ENCODE data around the gene C2CD4B.
A peak's percentile ranks its signal among the peaks of the same experiment; 100 is the strongest.

C2CD4B gene

DNA sequence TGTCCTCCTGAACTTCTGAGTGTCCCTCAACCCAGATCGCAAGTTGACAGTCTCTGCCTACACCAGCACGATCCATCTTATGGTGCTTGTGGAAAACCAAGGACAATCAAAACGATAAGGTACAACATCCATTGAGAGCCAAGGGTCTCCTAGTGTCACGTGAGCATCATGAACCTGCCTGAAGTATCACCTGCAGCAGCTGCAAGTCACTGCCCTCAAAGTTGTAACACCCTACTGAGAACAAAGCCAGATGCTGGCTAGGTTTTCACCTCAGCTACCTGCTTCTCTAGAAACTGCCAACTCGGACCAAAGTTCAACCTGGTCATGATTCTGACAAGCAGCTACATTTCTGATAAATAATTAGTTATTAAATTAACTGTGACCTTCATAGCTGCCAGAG lies 17.5 kb downstream of the C2CD4B start:
- no peak for DNase-seq

- DNase-seq = no peak
These were observed 17.9 kb downstream of the C2CD4B start for GRCh38 chr15:62147149-62147548.

DNA sequence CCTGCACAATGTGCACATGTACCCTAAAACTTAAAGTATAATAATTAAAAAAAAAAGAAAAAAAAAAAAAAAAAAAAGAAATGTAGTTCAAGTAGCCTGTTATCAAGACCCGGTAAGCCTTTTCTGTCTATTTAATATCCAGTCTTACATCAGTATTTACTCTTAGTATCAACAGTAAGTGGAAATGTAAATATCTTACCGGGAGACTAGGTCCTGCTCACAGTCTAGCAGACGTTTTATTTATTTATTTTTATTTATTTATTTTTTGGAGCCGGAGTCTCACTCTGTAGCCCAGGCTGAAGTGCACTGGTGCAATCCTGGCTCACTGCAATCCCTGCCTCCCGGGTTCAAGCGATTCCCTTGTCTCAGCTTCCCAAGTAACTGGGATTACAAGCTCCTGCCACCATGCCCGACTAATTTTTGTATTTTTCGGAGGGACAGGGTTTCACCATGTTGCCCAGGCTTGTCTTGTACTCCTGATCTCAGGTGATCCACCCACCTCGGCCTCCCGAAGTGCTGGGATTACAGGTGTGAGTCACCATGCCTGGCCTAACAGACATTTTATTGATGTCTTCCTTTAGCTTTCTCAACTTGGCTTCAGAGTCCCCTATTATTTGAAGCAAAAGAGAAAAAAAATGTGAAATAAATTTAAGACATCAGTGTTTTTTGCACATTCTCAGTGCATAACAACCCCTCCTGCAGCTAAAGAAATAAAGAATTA lies 19.9 kb downstream of the C2CD4B start:
- no peak for DNase-seq

- no peak for DNase-seq
These were observed 22.3 kb downstream of the C2CD4B start for GRCh38 chr15:62142736-62143135.

DNA sequence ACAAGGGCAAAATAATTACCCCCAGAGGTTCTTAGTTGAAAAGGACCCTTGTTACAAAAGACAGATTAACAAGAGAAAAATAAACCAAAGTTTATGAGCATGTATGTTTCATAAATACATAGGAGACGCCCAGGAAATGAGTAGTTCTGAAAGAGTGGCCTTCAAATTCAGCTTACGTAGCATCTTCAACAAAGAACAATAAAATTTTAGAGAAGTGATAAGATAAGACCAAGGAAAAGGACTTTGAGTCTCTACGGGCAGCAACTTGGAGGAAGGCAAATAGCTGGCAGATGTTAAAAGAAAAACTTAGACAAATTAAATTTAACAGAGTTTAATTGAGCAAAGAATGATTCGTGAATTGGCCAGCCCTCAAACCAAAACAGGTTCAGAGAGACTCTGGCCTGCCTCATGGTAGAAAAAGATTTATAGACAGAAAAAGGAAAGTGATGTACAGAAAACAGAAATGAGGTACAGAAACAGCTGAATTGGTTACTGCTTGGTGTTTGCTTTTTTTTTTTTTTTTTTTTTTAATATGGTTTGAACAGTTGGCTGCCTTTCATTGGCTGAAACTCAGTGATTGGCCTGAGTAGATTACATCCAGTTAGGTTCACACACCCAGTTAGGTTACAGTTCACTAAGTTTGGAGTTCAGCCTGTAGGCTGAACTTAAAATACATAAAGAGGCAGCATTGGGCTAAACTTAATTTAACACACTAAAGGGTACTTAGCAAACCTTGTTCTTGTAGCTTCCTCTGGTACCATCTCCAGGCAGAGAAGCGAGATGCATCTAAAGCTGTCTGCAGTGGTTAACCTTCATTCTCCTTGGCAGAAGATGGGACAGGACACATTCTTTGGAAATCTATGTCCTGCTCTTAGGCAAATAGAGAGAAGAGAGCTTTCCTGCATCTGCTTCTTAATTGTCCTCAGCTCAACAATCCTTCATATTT lies 23.2 kb downstream of the C2CD4B start:
- no peak for DNase-seq

GRCh38 chr15:62141200-62141599 lies 23.9 kb downstream of the C2CD4B start:
- DNase-seq = no peak

GRCh38 chr15:62138124-62138523 lies 27.0 kb downstream of the C2CD4B start:
- DNase-seq = no peak

DNA sequence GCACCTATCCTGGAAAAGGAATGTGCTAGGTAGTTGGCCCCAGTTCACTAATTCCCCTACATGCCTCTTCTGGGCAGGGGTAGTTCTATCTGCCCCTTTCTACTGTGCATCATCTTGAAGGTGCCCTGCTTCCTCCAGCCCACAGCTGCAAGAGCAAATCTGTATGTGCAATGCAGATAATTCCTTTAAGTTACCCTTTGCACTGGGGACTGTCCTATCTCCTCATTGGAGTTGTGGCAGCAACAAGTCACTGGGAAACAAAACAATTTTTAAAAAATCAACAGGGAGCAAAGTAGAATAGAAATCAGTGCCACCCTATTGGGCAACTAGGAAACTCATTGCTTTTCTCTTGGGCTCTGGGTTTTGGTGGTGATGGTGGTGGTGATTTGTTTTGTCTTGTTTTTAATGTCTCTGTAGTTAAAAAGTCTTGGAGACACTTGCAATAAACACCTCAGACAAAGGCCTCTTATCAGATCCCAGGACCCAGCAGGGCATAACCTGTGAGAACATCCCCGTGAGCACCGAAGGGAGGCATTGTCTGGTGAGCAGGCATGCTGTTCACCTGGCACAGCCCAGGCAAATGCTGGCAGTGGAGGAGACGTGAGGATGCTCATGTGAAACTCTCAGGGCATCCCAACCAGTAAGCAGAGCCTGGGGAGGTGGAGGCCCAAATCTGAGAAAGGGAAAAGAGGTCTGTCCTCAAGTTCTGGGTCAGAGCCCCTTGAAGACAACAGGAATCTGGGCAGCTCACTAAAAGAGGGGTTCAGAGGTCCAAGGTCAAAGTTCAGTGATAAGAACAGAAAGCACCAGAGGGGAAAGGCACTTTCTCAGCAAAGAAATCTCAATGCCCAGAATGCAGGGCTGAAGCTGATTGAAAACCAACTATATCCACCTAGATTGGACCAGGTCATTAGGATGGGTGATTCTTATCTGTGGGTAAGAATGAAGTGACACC lies 27.9 kb downstream of the C2CD4B start:
- no peak for DNase-seq

- DNase-seq = no peak
These were observed 29.5 kb downstream of the C2CD4B start for GRCh38 chr15:62135532-62136134.

DNA sequence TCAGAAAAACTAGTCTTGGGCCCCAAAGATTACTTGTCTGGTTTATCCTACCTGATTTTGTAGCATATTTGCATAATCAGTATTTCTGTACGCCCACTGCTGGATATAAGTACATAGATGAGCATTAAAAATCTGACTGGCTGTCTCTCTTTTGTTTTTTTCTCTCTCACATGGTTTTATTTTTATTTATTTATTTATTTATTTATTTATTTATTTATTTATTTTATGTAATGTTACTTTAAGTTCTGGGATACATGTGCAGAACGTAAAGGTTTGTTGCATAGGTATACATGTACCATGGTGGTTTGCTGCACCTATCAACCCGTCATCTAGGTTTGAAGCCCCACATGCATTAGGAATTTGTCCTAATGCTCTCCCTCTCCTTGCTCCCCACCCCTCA lies 31.9 kb downstream of the C2CD4B start:
- no peak for DNase-seq

DNA sequence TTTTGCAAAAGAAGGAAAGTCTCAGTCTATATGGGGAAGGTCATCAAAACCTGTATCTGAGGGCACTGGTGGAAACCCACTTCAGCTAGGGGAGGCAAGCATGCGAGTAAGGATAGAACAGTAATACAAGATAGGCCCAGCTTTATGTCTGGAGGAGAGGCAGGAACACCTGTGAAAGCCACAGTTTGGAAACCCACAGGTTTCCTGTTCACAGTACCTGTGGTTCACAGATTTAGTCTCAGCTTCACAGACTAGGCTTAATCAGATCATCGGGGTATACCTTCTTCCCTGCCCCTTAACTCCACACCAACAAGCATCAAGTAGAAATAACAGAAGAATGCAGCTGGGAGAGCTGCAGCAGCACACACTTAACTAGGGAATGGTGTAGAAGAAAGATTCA lies 36.2 kb downstream of the C2CD4B start:
- peak; percentile 16 for DNase-seq

- DNase-seq = no peak
These were observed 38.7 kb downstream of the C2CD4B start for GRCh38 chr15:62126364-62126763.

DNA sequence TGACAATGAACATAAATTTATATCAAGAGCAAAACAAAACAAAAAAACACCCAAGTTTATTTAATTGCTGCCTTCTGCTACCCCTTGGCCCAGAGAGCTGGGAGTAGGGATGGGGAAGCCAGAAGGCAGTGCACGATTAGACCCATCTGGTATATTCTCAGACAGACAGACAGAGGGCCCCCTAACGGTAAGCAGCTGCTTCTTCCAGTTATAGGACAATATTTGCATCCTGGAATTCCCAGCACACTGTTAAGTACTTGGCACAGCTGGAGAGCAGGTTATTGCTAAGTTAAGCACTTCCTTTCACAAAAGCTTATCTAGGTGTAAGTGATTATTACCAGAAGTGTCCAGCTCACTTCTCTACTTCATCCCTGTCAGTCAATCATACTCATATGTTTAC lies 39.3 kb downstream of the C2CD4B start:
- DNase-seq = no peak

- DNase-seq = no peak
These were observed 40.1 kb downstream of the C2CD4B start for GRCh38 chr15:62124973-62125303.

DNA sequence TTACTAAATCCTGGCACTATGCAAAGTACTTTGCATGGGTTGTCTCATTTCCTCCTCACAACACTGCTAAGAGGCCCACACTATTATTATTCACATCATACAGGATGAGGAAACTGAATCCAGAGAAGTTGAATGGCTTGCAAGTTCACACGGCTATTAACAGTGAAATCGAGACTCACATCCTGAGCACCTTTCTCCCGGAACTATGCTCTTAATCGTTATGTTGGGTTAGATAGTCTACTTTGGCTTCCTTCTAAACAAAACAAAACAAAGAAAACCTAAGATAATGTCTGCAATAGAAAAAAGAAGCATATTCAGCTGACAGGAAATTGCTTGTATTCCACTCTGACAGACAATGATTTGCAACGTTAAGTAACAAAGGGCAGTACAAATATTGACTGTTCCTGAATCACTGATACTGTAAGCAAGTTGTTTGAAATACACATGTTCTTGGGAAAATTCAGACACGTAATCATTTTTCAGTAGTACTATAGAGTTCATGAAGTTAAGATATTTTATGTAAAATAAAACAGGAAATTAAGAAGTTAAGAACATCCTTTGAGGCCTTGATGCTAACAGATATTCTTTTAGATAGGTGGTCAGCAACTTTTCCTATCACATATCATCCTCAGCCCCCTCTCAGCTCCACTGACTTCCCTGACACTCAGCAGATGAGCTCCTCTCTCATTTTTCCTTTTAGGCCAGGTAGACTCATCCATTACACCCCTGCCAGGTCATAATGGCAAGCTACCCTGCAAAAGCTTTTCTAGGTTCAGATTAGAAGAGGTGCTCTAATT lies 40.7 kb downstream of the C2CD4B start:
- DNase-seq = no peak

DNA sequence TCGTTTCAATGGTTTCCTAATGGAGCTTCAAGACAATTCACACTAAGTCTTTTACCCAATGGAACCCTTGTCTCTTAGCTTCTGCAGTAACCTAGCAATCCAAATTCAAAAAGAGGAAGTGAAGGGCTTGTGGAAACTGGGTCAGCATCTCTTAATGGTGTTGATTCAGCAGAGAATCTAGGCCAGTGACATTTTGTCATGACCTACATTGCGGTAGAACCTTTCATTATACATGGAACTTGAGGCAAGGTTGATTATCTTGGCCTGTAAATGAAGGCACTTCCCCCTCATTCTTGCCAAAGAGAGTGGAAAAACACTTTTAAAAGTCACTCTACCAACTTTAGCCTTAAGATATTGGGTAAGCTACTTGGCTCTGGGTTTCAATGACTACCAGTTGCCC lies 42.8 kb downstream of the C2CD4B start:
- DNase-seq = no peak

DNA sequence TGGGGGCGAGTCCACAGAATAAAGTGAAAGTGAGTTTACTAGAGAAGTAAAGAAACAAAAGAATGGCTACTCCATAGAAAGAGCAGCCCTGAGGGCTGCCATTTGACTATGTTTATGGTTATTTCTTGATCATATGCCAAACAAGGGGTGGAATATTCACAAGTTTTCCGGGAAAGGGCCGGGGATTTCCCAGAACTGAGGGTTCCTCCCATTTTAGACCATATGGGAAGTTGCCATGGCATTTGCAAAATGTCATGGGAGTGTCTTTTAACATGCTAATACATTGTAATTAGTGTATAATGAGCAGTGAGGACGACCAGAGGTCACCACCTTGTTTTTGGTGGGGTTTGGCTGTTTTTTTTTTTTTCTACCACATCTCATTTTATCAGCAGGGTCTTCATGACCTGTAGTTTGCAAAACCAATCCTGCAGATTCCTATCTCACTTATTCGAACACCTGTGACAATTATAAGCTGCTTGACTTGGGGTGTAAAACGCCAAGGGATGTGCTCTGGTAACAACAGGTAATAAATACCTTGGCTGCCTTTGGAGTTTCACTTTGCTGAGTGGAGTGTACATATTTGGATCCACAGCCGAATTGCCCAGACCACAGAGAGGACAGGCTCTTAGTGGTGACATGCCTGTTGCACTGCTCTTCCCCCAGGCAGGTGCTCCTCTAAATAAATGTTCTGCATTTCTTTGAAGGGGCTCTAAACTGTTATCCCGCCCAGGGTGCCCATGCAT lies 43.6 kb downstream of the C2CD4B start:
- DNase-seq = no peak

DNA sequence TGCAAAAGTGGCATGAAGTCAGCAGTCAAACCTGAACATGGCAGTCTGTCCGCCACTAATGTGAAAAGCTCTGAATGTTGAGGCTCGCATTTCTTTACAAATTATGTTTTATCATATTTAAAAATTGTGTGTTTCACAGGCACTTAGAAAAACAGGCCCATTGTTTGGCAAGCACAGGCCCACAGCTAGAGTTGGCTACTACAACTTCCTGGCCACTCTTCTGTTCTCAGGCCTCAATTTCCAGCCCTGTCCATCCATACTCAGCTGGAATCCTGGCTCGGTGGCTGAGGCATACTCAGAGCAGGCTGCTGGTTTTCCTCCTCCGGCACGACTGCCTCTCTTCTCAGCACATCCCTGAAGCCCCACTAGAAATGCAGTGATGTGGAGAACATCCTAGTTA lies 44.3 kb downstream of the C2CD4B start:
- DNase-seq = no peak

GRCh38 chr15:62119874-62120273 lies 45.2 kb downstream of the C2CD4B start:
- DNase-seq = no peak

GRCh38 chr15:62119227-62119864 lies 45.7 kb downstream of the C2CD4B start:
- DNase-seq = peak; percentile 11
